Neural progenitor cell (in vitro differentiated cells): ENCODE measurements around the gene HTR7. TPM values are rescaled to one million over a fixed set of nuclear protein-coding genes. Genes with fewer than 3 reads are reported as not detected.
"Not testable (repeated sequence)": the region's sequence is repeated elsewhere in the genome, so short reads cannot be mapped to it uniquely, and the experiment has no call there.

ENCODE experiments used
- DNase-seq: peaks from one replicate; pipeline ENCODE4 v3.0.0-alpha.2; 2016; ENCODE audit warnings: low spot score
- H2AFZ ChIP-seq: fragments of 200-600 bp; sonication (generic); replicated peaks from 2 replicates; pipeline ENCODE4 v1.6.1; 2016; ENCODE audit warnings: antibody characterized with exemption
- H3F3A ChIP-seq: fragments of 200-600 bp; sonication (generic); 2 replicates; pipeline ENCODE4 v1.6.1; 2016; ENCODE audit warnings: antibody characterized with exemption, low read depth
- H3K27ac ChIP-seq: fragments of 200-600 bp; sonication (generic); 2 replicates; pipeline ENCODE4 v1.5.1; 2016; ENCODE audit warnings: mild to moderate bottlenecking
- H3K27me3 ChIP-seq: fragments of 200-600 bp; sonication (generic); 2 replicates; pipeline ENCODE4 v1.6.1; 2016; ENCODE audit warnings: mild to moderate bottlenecking, moderate library complexity
- H3K36me3 ChIP-seq: fragments of 200-600 bp; sonication (generic); 2 replicates; pipeline ENCODE4 v1.5.1; 2016
- H3K4me1 ChIP-seq: fragments of 200-600 bp; sonication (generic); 2 replicates; pipeline ENCODE4 v1.6.1; 2016; ENCODE audit warnings: mixed run types
- H3K4me2 ChIP-seq: fragments of 200-600 bp; sonication (generic); 2 replicates; pipeline ENCODE4 v1.6.1; 2016
- H3K4me3 ChIP-seq: fragments of 200-600 bp; sonication (generic); 2 replicates; pipeline ENCODE4 v1.5.1; 2016
- H3K79me2 ChIP-seq: fragments of 200-600 bp; sonication (generic); 2 replicates; pipeline ENCODE4 v1.6.1; 2016; ENCODE audit warnings: low read depth
- H3K9ac ChIP-seq: fragments of 200-600 bp; sonication (generic); 2 replicates; pipeline ENCODE4 v1.6.1; 2016
- H3K9me3 ChIP-seq: fragments of 200-600 bp; sonication (generic); 2 replicates; pipeline ENCODE4 v1.5.1; 2016; ENCODE audit warnings: low read depth
- H4K20me1 ChIP-seq: fragments of 200-600 bp; sonication (generic); 2 replicates; pipeline ENCODE4 v1.6.1; 2016; ENCODE audit warnings: low read depth
- H3K27ac Mint-ChIP-seq: 3 replicates; pipeline ENCODE4 v1.8.0; 2021; ENCODE audit warnings: mixed read lengths
- H3K27me3 Mint-ChIP-seq: 2 replicates; pipeline ENCODE4 v1.8.0; 2022; ENCODE audit warnings: low read depth, mild to moderate bottlenecking, inconsistent platforms, moderate library complexity, mixed read lengths; ENCODE audit not compliant: insufficient read depth
- H3K36me3 Mint-ChIP-seq: 3 replicates; pipeline ENCODE4 v1.8.0; 2021; ENCODE audit warnings: mixed read lengths
- H3K4me1 Mint-ChIP-seq: 3 replicates; pipeline ENCODE4 v1.8.0; 2021; ENCODE audit warnings: mixed read lengths
- H3K4me3 Mint-ChIP-seq: 3 replicates; pipeline ENCODE4 v1.8.0; 2021; ENCODE audit warnings: mild to moderate bottlenecking, moderate library complexity, mixed read lengths
- H3K9me3 Mint-ChIP-seq: 3 replicates; pipeline ENCODE4 v1.8.0; 2020; ENCODE audit warnings: mixed read lengths
- EZH2 ChIP-seq: fragments of 200-600 bp; sonication (generic); IDR thresholded peaks from 2 replicates; pipeline ENCODE4 v1.6.1; 2017; ENCODE audit warnings: antibody characterized with exemption, mild to moderate bottlenecking, moderate library complexity
- EZH2phosphoT487 ChIP-seq: fragments of 200-600 bp; sonication (generic); IDR thresholded peaks from 2 replicates; pipeline ENCODE4 v1.6.1; 2017; ENCODE audit warnings: antibody characterized with exemption
- total RNA-seq: library from RNA; depleted of rRNA; stranded (reverse); fragments of >200 nt; gene quantifications from 2 replicates; pipeline ENCODE4 v1.2.3, GENCODE V29; 2015; ENCODE audit warnings: low replicate concordance
- TF ChIP-seq, protein P1 (sequence below): fragments of 200-600 bp; sonication (generic); IDR thresholded peaks from 2 replicates; pipeline ENCODE4 v1.5.1; 2017; ENCODE audit warnings: antibody characterized with exemption, mild to moderate bottlenecking

Gene HTR7
- total RNA-seq, 1 donor from 2014 or later, result not detected

DNA sequence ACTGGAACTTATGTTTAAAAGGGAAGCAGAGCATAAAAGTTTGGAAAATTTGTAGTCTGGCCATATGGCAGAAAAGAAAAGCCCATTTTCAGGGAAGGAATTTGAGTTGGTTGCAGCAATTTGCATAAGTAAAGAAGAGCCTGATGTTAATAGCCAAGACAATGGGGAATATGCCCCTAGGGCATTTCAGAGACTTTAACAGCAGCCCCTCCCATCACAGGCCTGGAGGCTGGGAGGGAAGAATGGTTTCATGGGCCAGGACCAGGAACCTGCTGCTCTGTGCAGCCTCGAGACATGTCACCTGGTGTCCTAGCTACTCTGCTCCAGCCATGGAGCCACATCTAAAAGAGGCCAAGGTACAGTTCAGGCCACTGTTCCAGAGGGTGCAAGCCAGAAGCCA is 35.3 kb downstream of the HTR7 start:
- no peak overlapping the region for H3K4me2 ChIP-seq
- Mint-ChIP-seq H3K4me3 (no peak overlapping the region), H3K27ac (no peak overlapping the region), H3K36me3 (no peaks in the 10 kb centered on the region), H3K4me1 (no peaks in the 10 kb centered on the region), H3K9me3 (no peaks in the 10 kb centered on the region), H3K27me3 (peaks cover 2% of the 10 kb centered on the region)
- H3K9ac ChIP-seq, result no peak overlapping the region
- no peak for DNase-seq
- H2AFZ ChIP-seq, result no peak overlapping the region
- H4K20me1 ChIP-seq, result no peaks in the 10 kb centered on the region
- H3F3A ChIP-seq, result no peaks in the 10 kb centered on the region
- H3K4me3 ChIP-seq, result no peak overlapping the region
- H3K27me3 ChIP-seq, result no peaks in the 10 kb centered on the region
- H3K4me1 ChIP-seq, result peaks cover 12% of the 10 kb centered on the region
- H3K79me2 ChIP-seq, result no peaks in the 10 kb centered on the region
- H3K9me3 ChIP-seq, result no peaks in the 10 kb centered on the region
- no peak overlapping the region for H3K27ac ChIP-seq
- no peaks in the 10 kb centered on the region for H3K36me3 ChIP-seq
- no peak for TF ChIP-seq EZH2
- TF ChIP-seq, protein P1, sequence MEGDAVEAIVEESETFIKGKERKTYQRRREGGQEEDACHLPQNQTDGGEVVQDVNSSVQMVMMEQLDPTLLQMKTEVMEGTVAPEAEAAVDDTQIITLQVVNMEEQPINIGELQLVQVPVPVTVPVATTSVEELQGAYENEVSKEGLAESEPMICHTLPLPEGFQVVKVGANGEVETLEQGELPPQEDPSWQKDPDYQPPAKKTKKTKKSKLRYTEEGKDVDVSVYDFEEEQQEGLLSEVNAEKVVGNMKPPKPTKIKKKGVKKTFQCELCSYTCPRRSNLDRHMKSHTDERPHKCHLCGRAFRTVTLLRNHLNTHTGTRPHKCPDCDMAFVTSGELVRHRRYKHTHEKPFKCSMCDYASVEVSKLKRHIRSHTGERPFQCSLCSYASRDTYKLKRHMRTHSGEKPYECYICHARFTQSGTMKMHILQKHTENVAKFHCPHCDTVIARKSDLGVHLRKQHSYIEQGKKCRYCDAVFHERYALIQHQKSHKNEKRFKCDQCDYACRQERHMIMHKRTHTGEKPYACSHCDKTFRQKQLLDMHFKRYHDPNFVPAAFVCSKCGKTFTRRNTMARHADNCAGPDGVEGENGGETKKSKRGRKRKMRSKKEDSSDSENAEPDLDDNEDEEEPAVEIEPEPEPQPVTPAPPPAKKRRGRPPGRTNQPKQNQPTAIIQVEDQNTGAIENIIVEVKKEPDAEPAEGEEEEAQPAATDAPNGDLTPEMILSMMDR, result no peak
- TF ChIP-seq EZH2phosphoT487, result no peak

DNA sequence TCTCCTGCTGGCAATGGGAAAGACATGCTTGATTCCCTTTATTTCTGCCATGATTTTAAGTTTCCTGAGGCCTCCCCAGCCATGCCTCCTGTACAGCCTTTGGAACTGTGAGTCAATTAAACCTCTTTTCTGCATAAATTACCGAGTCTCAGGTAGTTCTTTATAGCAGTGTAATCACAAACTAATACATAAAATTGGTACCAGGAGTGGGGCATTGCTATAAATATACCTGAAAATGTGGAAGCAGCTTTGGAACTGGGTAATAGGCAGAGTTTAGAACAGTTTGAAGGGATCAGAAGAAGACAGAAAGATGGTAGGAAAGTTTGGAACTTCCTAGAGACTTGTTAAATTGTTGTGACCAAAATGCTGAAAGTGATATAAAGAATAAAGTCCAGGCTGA is 36.0 kb downstream of the HTR7 start:
- H2AFZ ChIP-seq, H3K9ac ChIP-seq, H3K4me3 Mint-ChIP-seq, H3F3A ChIP-seq, H3K4me2 ChIP-seq, H3K36me3 ChIP-seq, H3K9me3 ChIP-seq, H3K27ac ChIP-seq, H3K4me3 ChIP-seq, H3K9me3 Mint-ChIP-seq, H3K27me3 Mint-ChIP-seq, H3K36me3 Mint-ChIP-seq, H4K20me1 ChIP-seq, H3K27me3 ChIP-seq, H3K79me2 ChIP-seq, DNase-seq, H3K27ac Mint-ChIP-seq, H3K4me1 Mint-ChIP-seq: not testable (repeated sequence)
- H3K4me1 ChIP-seq, result peaks cover 16% of the 10 kb centered on the region

DNA sequence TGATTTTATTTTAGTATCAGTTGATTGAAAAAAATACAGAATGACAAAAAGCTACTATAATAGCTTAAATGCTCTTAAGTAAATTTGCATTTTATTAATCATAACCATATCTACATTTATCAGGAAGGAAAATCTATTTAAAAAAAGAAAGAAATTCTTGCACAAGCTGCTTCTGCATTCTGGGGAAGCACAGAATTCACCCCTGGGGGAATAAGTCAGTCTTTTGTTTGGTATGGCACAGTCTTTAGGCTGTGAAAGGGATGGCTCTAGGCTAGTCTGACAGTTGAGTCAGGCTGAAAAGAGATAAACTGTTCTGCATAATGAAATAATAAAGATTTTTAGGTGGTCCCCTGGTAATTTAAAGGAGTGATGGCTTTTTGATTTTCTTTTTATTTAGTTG is 37.9 kb downstream of the HTR7 start:
- Histone ChIP-seq H3K27ac (no peak overlapping the region), H3F3A (no peaks in the 10 kb centered on the region), H3K27me3 (no peaks in the 10 kb centered on the region), H3K9me3 (no peaks in the 10 kb centered on the region), H2AFZ (no peak overlapping the region), H3K4me2 (peak overlapping the region; percentile 46), H3K9ac (no peak overlapping the region), H3K79me2 (no peaks in the 10 kb centered on the region), H3K4me3 (no peak overlapping the region), H3K4me1 (peaks cover 16% of the 10 kb centered on the region), H3K36me3 (no peaks in the 10 kb centered on the region), H4K20me1 (no peaks in the 10 kb centered on the region)
- H3K27ac Mint-ChIP-seq, result no peak overlapping the region
- TF ChIP-seq, protein P1, result no peak
- no peak for TF ChIP-seq EZH2
- no peak for TF ChIP-seq EZH2phosphoT487
- H3K4me3 Mint-ChIP-seq, result no peak overlapping the region
- no peaks in the 10 kb centered on the region for H3K27me3 Mint-ChIP-seq
- no peaks in the 10 kb centered on the region for H3K36me3 Mint-ChIP-seq
- no peaks in the 10 kb centered on the region for H3K4me1 Mint-ChIP-seq
- DNase-seq, result peak; percentile 13
- H3K9me3 Mint-ChIP-seq, result no peaks in the 10 kb centered on the region

DNA sequence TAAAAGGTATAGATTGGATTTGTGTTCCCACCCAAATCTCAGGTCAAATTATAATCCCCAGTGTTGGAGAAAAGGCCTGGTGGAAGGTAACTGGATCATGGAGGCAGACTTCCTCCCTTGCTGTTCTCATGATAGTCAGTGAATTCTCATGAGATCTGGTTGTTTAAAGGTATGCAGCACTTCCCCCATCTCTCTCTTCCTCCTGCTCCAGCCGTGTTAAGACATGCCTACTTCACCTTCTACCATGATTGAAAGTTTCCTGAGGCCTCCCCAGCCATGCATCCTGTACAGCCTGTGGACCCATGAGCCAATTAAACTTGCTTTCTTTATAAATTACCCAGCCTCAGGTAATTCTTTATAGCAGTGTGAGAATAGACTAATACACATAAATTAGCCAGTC is 39.1 kb downstream of the HTR7 start:
- Histone ChIP-seq H3K4me3 (no peak overlapping the region), H3K27ac (no peak overlapping the region), H3K9me3 (no peaks in the 10 kb centered on the region), H3K4me1 (peaks cover 16% of the 10 kb centered on the region), H3K9ac (no peak overlapping the region), H3F3A (no peaks in the 10 kb centered on the region), H2AFZ (no peak overlapping the region), H3K36me3 (no peaks in the 10 kb centered on the region), H3K79me2 (no peaks in the 10 kb centered on the region), H3K4me2 (no peak overlapping the region), H4K20me1 (no peaks in the 10 kb centered on the region), H3K27me3 (no peaks in the 10 kb centered on the region)
- no peak overlapping the region for H3K4me3 Mint-ChIP-seq
- no peaks in the 10 kb centered on the region for H3K4me1 Mint-ChIP-seq
- H3K9me3 Mint-ChIP-seq, result no peaks in the 10 kb centered on the region
- TF ChIP-seq EZH2 (no peak), EZH2phosphoT487 (no peak)
- TF ChIP-seq, protein P1, result no peak
- H3K36me3 Mint-ChIP-seq, result no peaks in the 10 kb centered on the region
- DNase-seq, result no peak
- no peaks in the 10 kb centered on the region for H3K27me3 Mint-ChIP-seq
- H3K27ac Mint-ChIP-seq, result no peak overlapping the region
